Epithelial cell of proximal tubule (primary cell): ENCODE results near the gene MYO9A. TPM values are rescaled to one million over a fixed set of nuclear protein-coding genes. Genes with fewer than 3 reads are reported as not detected.

Experiments
- DNase-seq: peaks from one replicate; pipeline ENCODE4 v3.0.0-alpha.2; 2011; ENCODE audit warnings: low read depth
- H3K4me3 ChIP-seq: 2 replicates; pipeline ENCODE4 v1.5.1; 2011; ENCODE audit warnings: low read depth, mild to moderate bottlenecking, low read length
- CTCF ChIP-seq: conservative IDR thresholded peaks from 2 replicates; pipeline ENCODE4 v1.5.1; 2012; ENCODE audit warnings: low read depth, mild to moderate bottlenecking, low read length
- total RNA-seq: library from RNA; depleted of rRNA; stranded (reverse); fragments of >200 nt; gene quantifications from 2 replicates; pipeline ENCODE4 v1.2.3, GENCODE V29; 2015

The MYO9A gene
- total RNA-seq, 1 donor from 2014 or later: 18.1 TPM

GRCh38 chr15:72127724-72128322, 9.9 kb upstream of the MYO9A start:
- TF ChIP-seq CTCF: no peak
- H3K4me3 ChIP-seq: no peak overlapping the region
- DNase-seq: no peak

GRCh38 chr15:72124218-72124617, 6.3 kb upstream of the MYO9A start:
- no peak overlapping the region for H3K4me3 ChIP-seq
- no peak for DNase-seq
- no peak for TF ChIP-seq CTCF

- DNase-seq: no peak
- no peak for TF ChIP-seq CTCF
- H3K4me3 ChIP-seq: peak overlapping the region; percentile 84
Observed at GRCh38 chr15:72117486-72118016, 399 bp downstream of the MYO9A start.

GRCh38 chr15:72116731-72117485, 1.0 kb downstream of the MYO9A start:
- no peak for TF ChIP-seq CTCF
- DNase-seq: no peak
- H3K4me3 ChIP-seq: peak overlapping the region; percentile 84

DNA sequence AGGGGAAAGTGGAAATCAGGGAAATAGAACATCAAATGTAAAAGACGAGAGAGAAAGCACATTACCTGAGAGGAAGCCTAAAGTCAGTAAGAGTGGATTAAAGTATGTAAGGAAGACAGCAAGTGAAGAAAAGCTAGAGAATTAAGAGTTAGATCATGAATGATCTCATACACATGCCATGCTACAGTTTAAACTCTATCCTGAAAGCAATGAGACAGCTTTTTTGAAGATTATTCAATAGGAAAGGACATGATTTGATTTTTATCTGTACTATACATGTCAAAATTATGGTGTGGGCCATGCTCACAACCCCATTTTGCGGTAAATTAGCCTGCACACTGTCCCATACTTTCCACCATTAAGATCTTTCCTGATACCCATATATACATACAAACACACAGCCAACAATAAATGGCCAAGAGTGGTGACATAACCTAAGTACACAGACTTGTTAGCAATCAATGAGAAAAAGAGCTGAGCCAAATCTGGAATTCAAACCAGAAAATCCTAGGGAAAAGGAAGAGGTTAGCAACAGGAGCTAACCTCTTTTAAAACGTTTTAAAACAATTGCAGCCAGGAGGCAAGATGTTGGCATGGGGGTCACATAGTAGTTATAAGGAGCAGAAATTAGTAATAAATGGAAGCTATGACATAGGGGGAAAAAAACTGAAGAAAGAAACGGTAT, 4.5 kb downstream of the MYO9A start:
- DNase-seq: no peak
- H3K4me3 ChIP-seq: no peak overlapping the region
- no peak for TF ChIP-seq CTCF

- no peak for TF ChIP-seq CTCF
- no peak overlapping the region for H3K4me3 ChIP-seq
- no peak for DNase-seq
Observed at GRCh38 chr15:72112805-72113204, 5.1 kb downstream of the MYO9A start.
